Measurements from ENCODE around the gene BTNL9. TPM values are rescaled to one million over a fixed set of nuclear protein-coding genes. Genes with fewer than 3 reads are reported as not detected.

The BTNL9 gene
- total RNA-seq, 4 donors from 2014 or later, result 14.5 to 28.6 (median 20.1) TPM

DNA sequence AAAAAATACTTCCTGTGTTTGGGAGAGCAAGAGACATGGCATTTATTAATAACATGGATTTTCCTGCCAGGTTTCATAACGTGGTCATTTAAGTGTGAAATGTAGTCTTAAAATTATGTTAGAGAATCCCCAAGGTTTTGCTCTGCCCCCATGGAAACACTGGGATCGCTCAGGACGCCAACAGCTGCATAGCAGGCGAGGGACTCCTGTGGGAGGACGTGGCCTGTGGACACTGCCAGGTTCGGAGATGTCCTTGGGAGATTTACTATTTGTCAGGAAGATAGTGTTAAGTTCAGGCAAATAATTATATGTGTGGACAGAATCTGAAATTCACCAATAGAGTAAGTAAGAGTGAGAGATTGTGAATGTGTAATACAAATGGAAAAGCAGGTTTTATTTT, 977 bp downstream of the BTNL9 start:
- ATAC-seq, result no peak
- no peaks in the 10 kb centered on the region for H3K4me1 ChIP-seq
- H3K4me3 ChIP-seq, result peak overlapping the region; percentile 5 to 55 (median 42)
- H3K27me3 ChIP-seq, result no peaks in the 10 kb centered on the region
- TF ChIP-seq CTCF (IDR thresholded peaks at IDR 0.05 in 4 of 5, conservative IDR thresholded peaks at IDR 0.05 in 1 of 5) (no peak), POLR2A (IDR thresholded peaks at IDR 0.05) (no peak)
- in situ Hi-C loops (cut with MboI; ENCODE audit: low sequenced_read_pairs in 4 of 4), result no loop called here
- no peaks in the 10 kb centered on the region for H3K36me3 ChIP-seq
- peak overlapping the region; percentile 60 to 80 (median 73) for H3K27ac ChIP-seq
- DNase-seq, result no peak
- H3K9me3 ChIP-seq, result no peaks in the 10 kb centered on the region
- intact Hi-C loops (cut with DNase I; ENCODE audit: low total_unique reads), result loop anchor here (5.0 kb wide), 1 partner anchor 249 kb away; no protein-coding TSS in a partner anchor

DNA sequence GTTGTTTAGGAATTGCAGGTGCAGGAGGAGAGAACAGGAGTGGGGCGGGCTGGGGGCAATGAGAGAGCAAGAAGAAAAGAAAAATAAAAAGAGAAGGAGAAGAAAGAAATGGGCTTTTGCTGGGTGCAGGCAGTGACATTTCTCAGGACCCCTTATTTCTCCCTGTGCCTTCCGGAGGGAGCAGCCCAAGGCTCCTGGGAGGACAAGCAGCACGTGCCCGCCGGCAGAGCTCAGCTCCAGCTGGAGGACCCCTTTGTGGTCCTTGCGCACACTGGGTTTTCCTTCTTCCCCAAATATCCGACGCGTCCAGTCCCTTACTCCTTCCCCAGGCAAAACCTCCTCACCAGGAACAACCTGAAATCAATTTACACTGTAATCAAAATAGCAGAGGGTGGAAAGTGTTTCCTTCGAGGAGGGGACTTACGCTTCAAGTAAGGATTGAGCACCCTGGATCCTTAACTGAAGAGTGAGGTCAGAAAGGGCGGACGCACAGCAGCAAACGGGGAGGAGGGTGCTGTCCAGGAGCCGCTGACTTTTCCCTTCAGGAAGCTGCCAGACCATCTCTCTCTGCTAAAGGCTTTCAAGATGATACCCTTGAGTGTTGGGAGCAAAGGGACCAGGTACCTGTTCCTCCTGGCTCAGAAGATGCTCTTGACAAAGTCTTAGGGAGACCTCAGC, 2.1 kb downstream of the BTNL9 start:
- ATAC-seq, result no peak
- Histone ChIP-seq H3K36me3 (no peaks in the 10 kb centered on the region), H3K4me1 (no peaks in the 10 kb centered on the region), H3K9me3 (no peaks in the 10 kb centered on the region), H3K4me3 (peak overlapping the region; percentile 38 to 55 (median 42)), H3K27me3 (peaks cover 0 to 8% (median 0%) of the 10 kb centered on the region in 3 donors), H3K27ac (peak overlapping the region; percentile 60 to 80 (median 73))
- no peak for DNase-seq
- no peak for TF ChIP-seq CTCF (IDR thresholded peaks at IDR 0.05 in 4 of 5, conservative IDR thresholded peaks at IDR 0.05 in 1 of 5)
- TF ChIP-seq POLR2A (IDR thresholded peaks at IDR 0.05), result no peak
- intact Hi-C loops (cut with DNase I; ENCODE audit: low total_unique reads), result loop anchor here (5.0 kb wide), 1 partner anchor 250 kb away; no protein-coding TSS in a partner anchor
- in situ Hi-C loops (cut with MboI; ENCODE audit: low sequenced_read_pairs in 4 of 4), result no loop called here

DNA sequence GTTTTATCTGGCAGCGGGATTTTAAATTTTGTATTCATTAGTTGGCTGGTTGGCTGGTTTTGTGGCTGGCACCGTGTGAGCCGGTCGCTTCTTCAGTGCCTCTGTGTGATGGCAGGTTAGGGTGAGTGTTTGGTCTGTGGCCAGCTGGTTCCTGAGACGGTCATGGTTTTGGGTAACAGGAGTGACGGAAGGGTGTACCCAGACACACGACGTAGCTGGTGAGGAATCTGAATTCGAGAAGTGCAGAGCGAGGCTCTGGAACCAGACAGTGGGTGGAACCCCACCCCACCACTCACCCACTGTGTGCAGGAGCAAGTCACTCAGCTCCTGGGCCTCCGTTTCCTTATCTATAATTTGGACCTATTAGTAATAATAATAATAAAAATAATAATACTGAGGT, 2.7 kb downstream of the BTNL9 start:
- intact Hi-C loops (cut with DNase I; ENCODE audit: low total_unique reads) (loop anchor here (5.0 kb wide), 1 partner anchor 250 kb away; no protein-coding TSS in a partner anchor), in situ Hi-C loops (cut with MboI; ENCODE audit: low sequenced_read_pairs in 4 of 4) (no loop called here)
- H3K36me3 ChIP-seq, result no peaks in the 10 kb centered on the region
- peak overlapping the region; percentile 60 to 80 (median 73) for H3K27ac ChIP-seq
- no peaks in the 10 kb centered on the region for H3K4me1 ChIP-seq
- DNase-seq, result no peak
- peaks cover 0 to 13% (median 2%) of the 10 kb centered on the region in 3 donors for H3K27me3 ChIP-seq
- no peaks in the 10 kb centered on the region for H3K9me3 ChIP-seq
- H3K4me3 ChIP-seq, result peak overlapping the region; percentile 38 to 55 (median 42)
- no peak for ATAC-seq
- TF ChIP-seq CTCF (IDR thresholded peaks at IDR 0.05 in 4 of 5, conservative IDR thresholded peaks at IDR 0.05 in 1 of 5) (no peak), POLR2A (IDR thresholded peaks at IDR 0.05) (no peak)

GRCh38 chr5:181043285-181044092, 3.4 kb downstream of the BTNL9 start:
- H3K4me1 ChIP-seq, result no peaks in the 10 kb centered on the region
- no peak for DNase-seq
- TF ChIP-seq POLR2A (IDR thresholded peaks at IDR 0.05), result no peak
- no peak for TF ChIP-seq CTCF (IDR thresholded peaks at IDR 0.05 in 4 of 5, conservative IDR thresholded peaks at IDR 0.05 in 1 of 5)
- intact Hi-C loops (cut with DNase I; ENCODE audit: low total_unique reads) (loop anchor here (5.0 kb wide), 1 partner anchor 251 kb away; no protein-coding TSS in a partner anchor), in situ Hi-C loops (cut with MboI; ENCODE audit: low sequenced_read_pairs in 4 of 4) (no loop called here)
- H3K36me3 ChIP-seq, result no peaks in the 10 kb centered on the region
- peak overlapping the region in 3 of 4 donors; percentile 42 to 55 (median 43) for H3K4me3 ChIP-seq
- H3K27ac ChIP-seq, result peak overlapping the region; percentile 49 to 80 (median 73)
- H3K9me3 ChIP-seq, result no peaks in the 10 kb centered on the region
- H3K27me3 ChIP-seq, result peaks cover 0 to 21% (median 7%) of the 10 kb centered on the region in 3 donors
- peak in 1 of 2 donors; percentile 19 for ATAC-seq
